Stimulated activated CD4-positive, alpha-beta T cell treated with anti-CD3 and anti-CD28 coated beads, Interleukin-4, amount 100 ng/mL, for 24 hours (primary cell): ENCODE results near the gene HTRA3.
"Not testable (repeated sequence)": the region's sequence is repeated elsewhere in the genome, so short reads cannot be mapped to it uniquely, and the experiment has no call there.

Experiments
- DNase-seq: peaks from one replicate; pipeline ENCODE4 v3.0.0-alpha.2; 2020

Gene HTRA3

DNA sequence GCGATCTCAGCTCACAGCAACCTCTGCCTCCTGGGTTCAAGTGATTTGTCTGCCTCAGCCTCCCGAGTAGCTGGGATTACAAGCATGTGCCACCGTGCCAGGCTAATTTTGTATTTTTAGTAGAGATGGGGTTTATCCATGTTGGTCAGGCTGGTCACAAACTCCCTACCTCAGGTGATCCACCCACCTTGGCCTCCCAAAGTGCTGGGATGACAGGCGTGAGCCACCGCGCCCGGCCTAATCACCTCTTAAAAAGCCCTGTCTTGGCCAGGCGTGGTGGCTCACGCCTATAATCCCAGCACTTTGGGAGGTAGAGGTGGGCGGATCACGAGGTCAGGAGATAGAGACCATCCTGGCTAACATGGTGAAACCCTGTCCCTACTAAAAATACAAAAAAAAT, 79.7 kb downstream of the HTRA3 start:
- DNase-seq: not testable (repeated sequence)

DNA sequence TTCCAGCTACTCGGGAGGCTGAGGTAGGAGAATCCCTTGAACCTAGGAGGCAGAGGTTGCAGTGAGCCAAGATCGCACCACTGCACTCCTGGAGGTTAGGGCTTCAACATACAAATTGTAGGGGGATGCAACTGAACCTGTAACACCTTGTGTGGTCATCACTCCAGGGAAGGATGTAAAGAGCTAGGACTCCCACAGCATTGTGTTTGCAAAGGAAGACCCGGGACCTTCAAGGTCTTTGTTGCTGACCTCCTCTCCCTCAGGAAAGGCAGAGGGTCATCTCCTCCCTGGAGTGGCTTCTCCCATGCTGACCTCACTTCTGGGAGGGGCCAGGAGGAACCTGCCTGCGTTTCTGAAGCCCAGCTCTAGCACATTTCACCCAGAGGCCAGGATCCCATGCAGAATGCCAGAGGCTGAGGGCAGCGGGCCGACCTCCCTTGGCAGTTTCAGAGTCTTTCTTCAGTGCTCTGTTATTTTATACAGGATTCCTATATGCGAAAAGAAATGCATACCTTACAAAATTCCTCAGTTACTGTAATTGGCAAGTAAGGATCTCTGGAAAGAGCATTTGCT, 80.2 kb downstream of the HTRA3 start:
- DNase-seq: no peak

DNA sequence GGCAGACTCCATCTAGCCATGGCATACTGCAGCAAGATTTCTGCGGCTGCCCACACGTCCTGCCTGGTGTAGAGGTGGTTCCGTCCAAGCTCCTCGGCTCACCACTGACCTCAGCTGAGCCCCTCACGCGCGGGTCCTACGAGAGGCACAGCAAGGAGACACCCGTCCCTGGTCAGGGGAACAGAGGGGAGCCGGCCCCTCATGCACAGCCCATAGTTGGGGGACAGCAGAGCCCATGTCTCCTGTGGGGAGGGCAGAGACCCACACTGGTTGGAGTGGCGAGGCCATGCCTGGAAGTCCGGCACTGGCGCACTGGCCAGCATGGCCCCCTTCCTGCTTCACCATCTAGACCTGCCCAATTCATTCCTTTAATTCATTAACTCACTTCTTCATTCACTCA, 80.8 kb downstream of the HTRA3 start:
- no peak for DNase-seq

DNA sequence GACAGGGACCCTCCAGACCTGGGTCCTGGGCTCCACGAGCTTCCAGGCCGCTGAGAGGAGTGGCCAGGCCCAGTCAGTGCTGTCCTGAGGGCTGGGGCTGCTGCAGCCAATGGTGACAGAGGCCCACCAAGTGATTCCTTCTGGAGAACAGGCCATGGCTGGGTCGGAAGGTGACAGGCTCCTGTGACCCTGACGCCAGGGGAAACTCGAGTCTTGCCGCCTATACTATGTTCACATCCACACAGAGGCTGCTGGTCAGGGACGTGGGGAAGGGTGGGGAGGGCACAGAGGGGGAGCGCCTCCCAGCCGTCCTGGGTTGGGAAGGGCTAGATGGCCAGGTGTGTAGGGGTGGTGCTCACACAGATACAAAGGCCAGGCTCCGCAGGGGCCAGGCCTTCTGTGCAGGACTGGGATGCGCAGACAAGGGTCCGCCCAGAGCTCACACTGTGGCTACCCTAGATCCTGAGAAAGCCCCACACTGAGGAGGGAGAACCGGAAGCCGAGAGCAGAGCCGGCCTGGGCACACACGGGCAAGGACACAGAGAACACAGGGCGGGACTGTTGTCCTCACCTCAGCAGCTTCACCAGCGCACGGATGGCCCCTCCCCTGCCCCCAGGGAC, 81.4 kb downstream of the HTRA3 start:
- no peak for DNase-seq

DNA sequence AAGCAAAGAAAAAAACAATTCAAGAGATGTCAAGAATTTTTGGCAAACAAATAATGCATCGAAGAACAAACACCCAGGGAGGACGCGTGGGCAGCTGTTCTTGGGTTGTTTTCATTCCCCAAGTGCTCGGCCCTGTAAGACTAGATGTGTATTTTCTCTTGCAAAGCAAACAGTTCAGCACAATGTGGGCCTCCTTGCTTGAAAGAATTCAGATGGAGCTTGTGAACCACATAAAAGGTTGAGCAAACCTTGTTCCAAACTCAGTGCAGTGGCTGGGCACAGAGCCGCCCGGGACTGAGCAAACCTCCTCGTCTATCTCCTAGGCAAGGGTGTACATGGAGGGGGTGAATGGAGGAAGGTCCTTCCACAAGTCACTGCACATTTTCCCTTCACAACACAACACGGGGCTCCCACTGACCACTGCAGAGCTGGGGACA, 82.4 kb downstream of the HTRA3 start:
- DNase-seq: no peak

DNA sequence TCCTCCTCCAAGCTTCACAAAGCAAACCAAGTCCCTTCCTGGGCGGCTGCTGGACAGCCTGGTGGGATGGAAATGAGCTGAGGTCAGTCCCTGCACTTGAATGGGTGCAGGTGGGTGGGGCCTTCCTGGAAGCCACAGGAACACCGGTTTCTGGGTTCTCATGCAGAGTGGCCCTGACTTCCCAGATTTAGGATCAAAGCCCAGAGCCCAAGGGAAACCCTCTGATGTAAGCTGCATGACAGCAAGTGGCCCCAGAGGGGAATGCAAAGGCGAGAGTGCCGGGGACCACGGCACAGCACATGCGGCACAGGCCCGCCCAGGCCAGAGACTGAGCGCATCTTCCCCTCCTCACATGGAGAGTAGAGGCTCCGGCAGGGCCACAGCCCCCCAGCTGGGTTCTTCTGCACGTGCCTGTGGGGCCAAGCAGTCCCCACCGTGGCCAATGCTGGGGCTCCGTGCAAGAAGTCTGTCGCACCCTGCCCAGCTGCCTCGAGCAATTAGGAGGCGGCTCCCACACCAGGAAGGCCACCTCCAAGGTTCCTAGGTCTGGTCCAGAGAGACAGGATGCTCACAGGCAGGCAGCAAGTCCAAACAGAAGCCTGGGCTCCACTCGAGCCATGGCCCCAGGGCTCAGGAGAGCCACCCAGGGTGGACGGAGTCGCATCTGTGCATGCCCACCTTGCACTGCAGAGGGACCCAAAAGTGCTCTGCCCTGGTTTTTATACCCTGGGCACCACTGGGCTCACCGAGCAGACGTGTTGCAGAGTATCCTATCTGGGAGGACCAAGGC, 83.0 kb downstream of the HTRA3 start:
- no peak for DNase-seq

DNA sequence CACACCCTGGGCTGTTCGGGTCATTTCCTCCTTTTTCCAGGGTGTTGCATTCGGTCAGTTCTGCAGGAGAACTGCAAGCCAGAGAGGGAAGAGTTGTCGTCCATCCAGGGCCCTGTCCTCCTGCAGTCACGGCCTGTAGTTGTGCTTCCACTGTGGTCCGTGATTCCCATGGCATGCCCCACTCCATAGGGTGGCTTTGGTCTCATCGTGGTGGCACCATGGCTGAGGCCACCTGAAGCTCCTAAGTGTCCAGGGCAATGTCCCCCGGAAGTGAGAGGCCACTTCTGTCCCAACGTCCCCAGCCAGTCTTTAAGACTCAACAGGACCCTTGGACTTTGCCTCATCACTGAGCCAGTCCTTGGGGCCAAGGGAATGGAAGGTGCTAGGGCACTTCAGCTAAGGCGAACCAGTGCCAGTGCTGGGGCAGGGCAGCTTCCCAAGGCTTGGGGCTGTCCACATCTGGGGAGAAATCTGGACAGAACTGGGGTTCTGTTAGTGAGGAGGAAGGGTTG, 83.7 kb downstream of the HTRA3 start:
- no peak for DNase-seq

DNA sequence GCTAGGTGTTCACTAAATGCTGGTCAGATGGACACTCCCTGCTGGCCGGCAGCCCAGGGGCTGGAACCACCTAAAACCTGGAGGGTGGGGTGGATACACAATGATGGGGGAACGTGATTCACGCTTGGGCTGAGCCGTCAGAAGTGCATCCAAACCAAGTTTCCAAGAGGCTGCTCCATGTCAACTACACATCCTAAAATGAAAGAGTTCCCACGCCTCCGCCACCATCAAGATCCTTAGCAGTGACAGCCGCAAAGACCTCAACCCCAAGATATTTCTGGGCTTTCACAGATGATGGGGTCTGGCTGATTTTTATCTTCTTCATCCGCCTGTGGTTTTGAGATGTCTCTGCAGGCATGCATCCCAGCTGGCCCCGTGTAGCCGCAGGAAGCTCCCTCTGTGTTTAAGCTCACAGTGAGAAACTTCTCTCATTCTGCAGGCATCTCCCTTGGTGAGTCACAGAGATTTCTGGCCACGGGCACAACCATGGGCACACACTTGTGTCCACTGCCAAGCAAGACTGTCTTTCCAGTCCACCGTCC, 84.4 kb downstream of the HTRA3 start:
- DNase-seq: no peak

DNA sequence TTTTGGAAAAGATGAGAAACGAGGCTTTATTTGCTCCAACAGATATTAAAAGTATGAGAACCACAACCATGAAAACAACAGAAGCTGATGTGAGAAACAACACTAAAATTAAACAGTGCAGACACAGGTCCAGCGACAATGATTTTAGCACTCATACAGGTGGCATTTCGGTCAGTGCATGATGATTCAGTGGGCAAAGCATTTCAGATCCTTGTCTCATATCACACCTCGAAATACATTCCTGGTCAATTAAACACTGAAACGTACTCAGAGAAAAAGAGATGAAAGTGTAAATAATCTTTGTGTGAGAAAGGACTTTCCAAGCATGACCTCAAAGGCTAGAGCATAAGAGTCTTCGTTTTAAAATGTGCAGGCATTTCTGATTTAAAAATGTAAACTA, 85.8 kb downstream of the HTRA3 start:
- no peak for DNase-seq

DNA sequence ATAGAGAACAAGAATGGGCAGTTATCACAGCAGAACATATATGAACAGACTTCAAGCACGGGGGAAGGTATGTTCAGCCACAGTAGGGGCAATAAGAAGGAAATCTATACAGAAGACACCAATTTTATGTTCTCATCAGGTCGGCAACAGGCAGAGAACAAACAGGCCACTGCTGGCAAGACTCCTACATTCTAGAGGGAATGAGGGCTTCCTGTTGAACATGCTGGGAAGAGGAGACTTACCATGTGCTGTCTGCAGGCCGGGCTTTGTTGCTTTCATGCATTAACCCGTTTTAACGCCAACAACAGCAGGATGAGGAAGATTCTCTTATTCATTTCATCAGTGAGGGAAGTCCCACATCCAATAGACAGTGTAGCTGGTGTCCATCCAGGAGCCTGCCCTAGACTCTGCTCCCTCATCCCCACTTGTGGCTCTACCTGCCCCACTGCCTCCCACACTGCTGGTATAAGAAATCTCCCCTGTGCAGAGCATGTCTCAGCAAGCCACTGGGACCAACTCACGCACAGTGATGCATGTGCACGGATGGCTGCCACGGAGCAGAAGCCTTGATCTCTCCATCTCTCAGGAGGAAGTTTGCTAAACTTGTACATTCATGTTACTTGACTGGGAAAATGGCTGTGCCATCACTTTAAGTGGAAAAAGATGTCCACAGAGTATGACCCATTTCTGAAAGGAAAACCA, 86.5 kb downstream of the HTRA3 start:
- DNase-seq: no peak
